Psoas muscle (tissue), 8 donors: ENCODE results near the gene DDX27. TPM values are rescaled to one million over a fixed set of nuclear protein-coding genes. Genes with fewer than 3 reads are reported as not detected.
"Not testable (repeated sequence)": the region's sequence is repeated elsewhere in the genome, so short reads cannot be mapped to it uniquely, and the experiment has no call there.

Experiments
- ATAC-seq, 4 donors: fragments of 200-7000 bp; cut with Tn5 transposase; one replicate each; pipeline ENCODE4 v1.9.1; 2020; ENCODE audit warnings: moderate library complexity in 3 of 4, mild to moderate bottlenecking in 2 of 4
- DNase-seq, 2 donors: peaks; one replicate each; pipeline ENCODE4 v3.0.0-alpha.2; 2020
- H3K27ac ChIP-seq: fragments of 200-600 bp; one replicate; pipeline ENCODE4 v1.8.0; 2022
- H3K27me3 ChIP-seq, 3 donors: fragments of 200-600 bp in 1 of 3; one replicate each; pipeline versions ENCODE4 v1.6.1 to v1.8.0; 2013 to 2022; ENCODE audit warnings: low read length in 2 of 3, mild to moderate bottlenecking in 2 of 3, moderate library complexity in 1 of 3; ENCODE audit not compliant: insufficient read depth in 3 of 3
- H3K36me3 ChIP-seq, 2 donors: fragments of 200-600 bp in 1 of 2; one replicate each; pipeline versions ENCODE4 v1.6.1 to v1.8.0; 2013 to 2022; ENCODE audit warnings: low read depth in 1 of 2, mild to moderate bottlenecking in 1 of 2, moderate library complexity in 1 of 2; ENCODE audit not compliant: insufficient read depth in 1 of 2
- H3K4me1 ChIP-seq: fragments of 200-600 bp; one replicate; pipeline ENCODE4 v1.8.0; 2022
- H3K4me3 ChIP-seq: fragments of 200-600 bp; one replicate; pipeline ENCODE4 v1.8.0; 2022; ENCODE audit warnings: mild to moderate bottlenecking
- H3K9me3 ChIP-seq: fragments of 200-600 bp; one replicate; pipeline ENCODE4 v1.8.0; 2022
- WGBS, 3 donors: extraction: QIAGEN DNeasy Blood & Tissue Kit; methylation state at CpG; one replicate each; pipeline versions ENCODE4 v1.1.6 to v1.1.7; 2013; 5-methylcytosine and 5-hydroxymethylcytosine counted together
- intact Hi-C, 2 donors: fragments of 100-400 bp; cut with DNase I; formaldehyde crosslinking; loops; one replicate each; pipeline versions ENCODE4 v1.11.0 to v1.14.2; 2022
- polyA plus RNA-seq, 3 donors: library from polyadenylated mRNA; stranded (reverse); fragments of 200-250 nt; gene quantifications; one replicate each; pipeline ENCODE4 v1.2.3, GENCODE V29; 2013
- total RNA-seq, 4 donors: library from RNA; stranded (reverse); fragmentation: NEBNext Ultra II Directional in 2 of 4; extraction: Animal tissue kit (Norgen Biotek cat#: 25700) in 2 of 4; gene quantifications; one replicate each; pipeline versions ENCODE4 v1.2.1 to v1.2.4, GENCODE V29; 2021 to 2023
- TF ChIP-seq, protein P1 (sequence below): fragments of 200-600 bp; IDR thresholded peaks from one replicate; pipeline ENCODE4 v1.8.0; 2022; ENCODE audit warnings: antibody characterized with exemption
- donor health status: healthy with polysubstance abuse.
- donor health status: DM: no; HTN: no; CAD: no; lungs with moderate emphysema.
- donor health status: Bipolar disorder and iron deficiency.
- donor health status: healthy.
- donor health status: DM: yes; HTN: yes; CAD: no.
- donor health status: DM: no; HTN: no; CAD: no.
- donor health status: DM: no; HTN: no; CAD: no.
- donor health status: DM: yes; HTN: yes; CAD: no.

DDX27 gene
- total and polyA plus RNA-seq, 7 donors, result 19.4 to 62.9 (median 30.5) TPM

DNA sequence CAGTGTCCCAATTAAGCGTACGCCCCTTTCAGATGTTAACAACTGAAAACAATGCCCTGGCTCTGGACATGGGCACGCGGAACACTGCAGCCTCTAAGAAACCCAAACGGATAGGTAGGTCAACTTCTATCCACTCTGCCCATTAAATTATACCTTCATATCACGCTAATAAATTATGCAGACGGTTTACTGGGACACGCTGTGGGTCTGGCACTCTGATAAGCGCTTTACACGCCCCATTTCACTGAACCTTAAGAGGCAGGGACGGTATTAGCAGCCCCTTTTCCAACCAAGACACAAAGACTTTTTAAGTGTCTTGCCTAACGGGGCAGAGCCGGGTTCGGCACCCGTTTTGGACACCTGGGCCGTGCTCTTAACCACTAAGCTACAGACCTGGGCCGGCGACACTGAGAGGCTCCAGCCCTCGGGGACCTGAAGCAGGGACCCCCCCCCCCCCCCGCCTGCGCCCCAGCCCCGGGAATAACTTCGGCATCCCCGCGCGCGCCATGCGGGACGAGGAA, 31.8 kb upstream of the DDX27 start:
- Histone ChIP-seq H3K36me3 (no peaks in the 10 kb centered on the region), H3K27ac (peak overlapping the region; percentile 93), H3K27me3 (no peaks in the 10 kb centered on the region), H3K9me3 (no peaks in the 10 kb centered on the region), H3K4me3 (peak overlapping the region; percentile 71), H3K4me1 (peaks cover 22% of the 10 kb centered on the region)
- 0 to 2% (median 1%) methylated on average over 21 to 29 of the region's 29 CpGs for WGBS, 3 donors
- intact Hi-C loops, result no loop called here
- DNase-seq, result peak in 1 of 2 donors; percentile 66
- TF ChIP-seq, protein P1, sequence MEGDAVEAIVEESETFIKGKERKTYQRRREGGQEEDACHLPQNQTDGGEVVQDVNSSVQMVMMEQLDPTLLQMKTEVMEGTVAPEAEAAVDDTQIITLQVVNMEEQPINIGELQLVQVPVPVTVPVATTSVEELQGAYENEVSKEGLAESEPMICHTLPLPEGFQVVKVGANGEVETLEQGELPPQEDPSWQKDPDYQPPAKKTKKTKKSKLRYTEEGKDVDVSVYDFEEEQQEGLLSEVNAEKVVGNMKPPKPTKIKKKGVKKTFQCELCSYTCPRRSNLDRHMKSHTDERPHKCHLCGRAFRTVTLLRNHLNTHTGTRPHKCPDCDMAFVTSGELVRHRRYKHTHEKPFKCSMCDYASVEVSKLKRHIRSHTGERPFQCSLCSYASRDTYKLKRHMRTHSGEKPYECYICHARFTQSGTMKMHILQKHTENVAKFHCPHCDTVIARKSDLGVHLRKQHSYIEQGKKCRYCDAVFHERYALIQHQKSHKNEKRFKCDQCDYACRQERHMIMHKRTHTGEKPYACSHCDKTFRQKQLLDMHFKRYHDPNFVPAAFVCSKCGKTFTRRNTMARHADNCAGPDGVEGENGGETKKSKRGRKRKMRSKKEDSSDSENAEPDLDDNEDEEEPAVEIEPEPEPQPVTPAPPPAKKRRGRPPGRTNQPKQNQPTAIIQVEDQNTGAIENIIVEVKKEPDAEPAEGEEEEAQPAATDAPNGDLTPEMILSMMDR, result no peak
- peak in 3 of 4 donors; percentile 5 to 21 (median 16) for ATAC-seq

DNA sequence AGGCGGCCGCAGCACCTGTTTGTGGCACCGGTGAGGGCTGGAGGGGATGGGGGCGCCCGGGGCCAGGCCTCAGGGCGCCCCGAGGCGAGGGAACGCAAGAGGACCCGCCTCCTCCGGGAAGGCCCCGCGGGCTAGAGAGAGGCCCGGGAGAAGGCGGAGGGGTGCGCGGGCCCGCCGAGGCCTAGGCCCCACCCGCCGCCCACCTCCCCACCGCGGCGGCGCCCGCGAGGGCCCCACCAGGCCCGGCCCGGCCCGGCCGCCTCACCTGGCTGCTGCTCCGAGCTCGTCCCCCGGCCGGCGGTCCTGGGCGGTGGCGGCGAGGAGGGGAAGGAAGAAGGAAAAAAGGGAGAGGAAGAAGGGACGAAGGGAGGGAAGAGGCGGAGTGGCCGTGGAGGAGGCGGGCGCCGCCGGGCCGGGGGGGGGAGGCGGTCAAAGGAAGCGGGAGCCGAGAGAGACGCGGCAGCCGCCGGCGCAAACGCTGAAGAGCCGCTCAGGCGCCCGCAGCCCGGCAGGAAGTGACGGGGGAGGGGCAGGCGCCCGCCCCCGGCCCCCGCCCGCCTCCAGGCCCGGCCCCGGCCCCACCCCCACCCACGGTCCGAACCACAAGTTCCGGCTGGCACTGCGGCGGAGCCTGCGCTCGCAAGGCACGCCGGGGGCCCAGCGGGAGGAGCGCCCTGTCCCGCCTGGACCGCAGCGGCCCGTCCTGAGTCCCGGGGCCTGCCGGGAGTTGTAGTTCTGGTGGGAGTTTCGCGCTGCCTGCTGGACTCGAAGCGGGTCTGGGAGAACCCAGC, 31.2 kb upstream of the DDX27 start, which contains the start of gene STAU1:
STAU1 (minus strand) TSS at position 484 of the 791 bp plus-strand sequence. CDS start 22,133 bp downstream, outside the sequence.
- H3K4me3 ChIP-seq, result peak within 1 kb of the TSS; percentile 71
- peak; percentile 97 to 99 (median 98) for ATAC-seq
- WGBS, 3 donors, result 0 to 1% (median 1%) methylated on average over 16 to 89 of the region's 89 CpGs

DNA sequence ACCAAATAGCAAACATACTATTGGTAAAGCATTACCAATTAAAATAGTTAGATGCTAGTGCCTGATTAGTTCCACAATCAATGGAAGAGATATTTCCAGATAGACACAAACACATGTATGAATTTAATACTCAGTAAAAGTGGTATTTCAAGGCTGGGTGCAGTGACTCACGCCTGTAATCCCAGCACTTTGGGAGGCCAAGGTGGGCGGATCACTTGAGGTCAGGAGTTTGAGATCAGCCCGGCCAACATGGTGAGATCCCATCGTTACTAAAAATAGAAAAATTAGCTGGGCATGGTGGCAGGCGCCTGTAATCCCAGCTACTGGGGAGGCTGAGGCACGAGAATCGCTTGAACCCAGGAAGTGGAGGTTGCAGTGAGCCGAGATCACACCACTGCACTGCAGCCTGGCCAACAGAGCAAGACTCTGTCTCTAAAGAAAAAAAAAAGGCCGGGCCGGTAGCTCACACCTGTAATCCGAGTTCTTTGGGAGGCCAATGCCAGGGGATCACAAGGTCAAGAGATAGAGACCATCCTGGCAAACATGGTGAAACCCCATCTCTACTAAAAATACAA, 26.2 kb upstream of the DDX27 start:
- H3K36me3 ChIP-seq, DNase-seq, H3K4me3 ChIP-seq, ATAC-seq, H3K4me1 ChIP-seq, H3K27ac ChIP-seq, intact Hi-C loops, H3K27me3 ChIP-seq, H3K9me3 ChIP-seq: not testable (repeated sequence)
- WGBS, 3 donors, result 72 to 82% (median 77%) methylated on average over 11 of the region's 11 CpGs

More for the DNA sequence above, 31.2 kb upstream of the DDX27 start, which contains the start of gene STAU1:
- DNase-seq, result peak; percentile 97 to 98
- Histone ChIP-seq H3K27ac (peak within 1 kb of the TSS; percentile 93), H3K27me3 (no peaks in the 10 kb centered on the region), H3K9me3 (no peaks in the 10 kb centered on the region), H3K4me1 (peaks cover 22% of the 10 kb centered on the region), H3K36me3 (no peaks in the 10 kb centered on the region)
- intact Hi-C loops, result no loop called here
- TF ChIP-seq, protein P1, result no peak

DNA sequence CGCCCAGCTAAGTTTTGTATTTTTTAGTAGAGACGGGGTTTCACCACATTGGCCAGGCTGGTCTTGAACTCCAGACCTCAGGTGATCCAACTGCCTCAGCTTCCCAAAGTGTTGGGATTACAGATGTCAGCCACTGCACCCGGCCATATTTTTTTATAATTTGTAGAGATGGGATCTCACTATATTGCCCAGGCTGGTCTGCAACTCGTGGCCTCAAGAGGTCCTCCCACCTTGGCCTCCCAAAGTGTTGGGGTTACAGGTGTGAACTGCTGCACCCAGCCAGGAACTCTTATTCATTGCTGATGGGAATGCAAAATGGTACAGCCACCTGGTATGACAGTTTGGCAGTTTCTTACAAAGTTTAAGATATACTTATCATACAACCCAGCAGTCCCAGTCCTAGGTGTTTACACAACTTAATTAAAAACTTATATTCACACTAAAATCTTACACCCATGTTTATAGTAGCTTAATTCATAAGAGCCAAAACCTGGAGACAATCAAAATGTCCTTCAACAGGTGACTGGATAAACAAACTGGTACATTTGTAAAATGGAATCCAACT, 19.4 kb upstream of the DDX27 start:
- Histone ChIP-seq H3K36me3 (no peaks in the 10 kb centered on the region), H3K4me3 (no peak overlapping the region), H3K9me3 (no peaks in the 10 kb centered on the region), H3K4me1 (no peaks in the 10 kb centered on the region), H3K27me3 (no peaks in the 10 kb centered on the region), H3K27ac (no peak overlapping the region)
- intact Hi-C loops, result no loop called here
- DNase-seq (no peak), ATAC-seq (no peak)
- TF ChIP-seq, protein P1, result no peak
- 84 to 88% (median 86%) methylated on average over 4 of the region's 4 CpGs for WGBS, 3 donors

DNA sequence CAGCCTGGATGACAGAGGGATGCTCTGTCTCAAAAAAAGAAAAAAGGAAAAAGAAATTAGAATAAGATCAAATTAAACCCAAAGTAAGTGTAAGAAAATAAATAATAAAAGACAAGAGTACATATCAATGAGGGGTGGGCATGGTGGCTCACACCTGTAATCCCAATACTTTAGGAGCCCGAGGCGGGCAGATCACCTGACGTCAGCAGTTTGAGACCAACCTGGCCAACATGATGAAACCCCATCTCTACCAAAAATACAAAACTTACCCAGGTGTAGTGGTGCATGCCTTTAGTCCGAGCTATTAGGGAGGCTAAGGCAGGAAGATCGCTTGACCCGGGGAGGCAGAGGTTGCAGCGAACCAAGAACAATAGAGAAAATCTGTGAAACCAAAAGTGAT, 16.2 kb upstream of the DDX27 start:
- TF ChIP-seq, protein P1, result no peak
- intact Hi-C loops, result no loop called here
- no peaks in the 10 kb centered on the region for H3K36me3 ChIP-seq
- H3K27ac ChIP-seq, result no peak overlapping the region
- ATAC-seq, result no peak
- H3K4me1 ChIP-seq, result no peaks in the 10 kb centered on the region
- no peak overlapping the region for H3K4me3 ChIP-seq
- WGBS, 3 donors, result 86 to 92% (median 90%) methylated on average over 7 of the region's 7 CpGs
- no peaks in the 10 kb centered on the region for H3K27me3 ChIP-seq
- DNase-seq, result no peak
- no peaks in the 10 kb centered on the region for H3K9me3 ChIP-seq
